ENCODE data around the gene ARHGAP25.
A peak's percentile ranks its signal among the peaks of the same experiment; 100 is the strongest.

The ARHGAP25 gene

DNA sequence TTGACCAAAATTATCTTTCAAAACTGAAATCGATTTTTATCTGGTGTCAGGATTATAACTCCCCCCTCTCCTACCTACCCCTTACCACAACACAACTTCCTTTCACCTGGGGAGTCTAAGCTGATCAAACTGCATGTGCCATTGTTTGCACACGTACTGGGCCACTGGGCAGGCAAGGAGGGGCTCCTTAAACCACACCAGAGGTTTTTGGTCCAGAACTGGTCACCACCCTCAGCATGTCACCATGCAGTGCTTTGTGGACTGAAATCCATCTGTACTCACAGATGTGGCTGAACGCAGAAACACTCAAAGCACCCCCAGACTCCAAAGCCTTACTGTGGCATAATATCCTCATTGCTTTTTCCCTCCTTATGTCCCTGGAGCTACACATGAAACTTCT, 13.9 kb upstream of the ARHGAP25 start:
- DNase-seq = no peak

DNA sequence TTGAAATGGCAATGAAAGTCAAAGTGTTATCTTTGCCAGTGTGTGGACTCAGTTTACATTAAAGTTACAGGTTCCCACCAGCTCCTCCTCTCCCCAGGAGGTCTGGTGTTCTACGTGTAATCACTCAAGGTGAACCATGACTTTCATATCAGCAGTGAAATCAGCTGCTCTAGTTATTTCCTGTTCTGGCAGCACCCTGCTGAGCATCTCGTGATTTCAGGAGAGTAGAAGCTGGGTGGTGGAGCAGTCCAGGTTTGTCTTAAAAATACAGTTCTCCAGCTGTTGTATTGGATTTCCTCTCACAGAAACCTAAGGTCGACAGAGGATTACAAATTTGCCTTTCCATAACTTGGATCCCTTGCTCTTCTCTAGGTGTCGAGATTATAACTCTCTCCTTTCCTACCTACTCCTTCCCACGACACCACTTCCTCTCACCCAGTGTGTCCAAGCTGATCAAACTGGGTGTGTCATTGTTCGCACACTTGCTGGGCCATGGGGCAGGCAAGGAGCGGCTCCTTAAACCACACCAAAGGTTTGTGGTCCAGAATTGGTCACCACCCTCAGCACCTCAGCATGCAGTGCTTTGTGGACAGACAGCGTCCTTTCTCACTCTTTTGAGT, 13.0 kb upstream of the ARHGAP25 start:
- DNase-seq = peak; percentile 55

DNA sequence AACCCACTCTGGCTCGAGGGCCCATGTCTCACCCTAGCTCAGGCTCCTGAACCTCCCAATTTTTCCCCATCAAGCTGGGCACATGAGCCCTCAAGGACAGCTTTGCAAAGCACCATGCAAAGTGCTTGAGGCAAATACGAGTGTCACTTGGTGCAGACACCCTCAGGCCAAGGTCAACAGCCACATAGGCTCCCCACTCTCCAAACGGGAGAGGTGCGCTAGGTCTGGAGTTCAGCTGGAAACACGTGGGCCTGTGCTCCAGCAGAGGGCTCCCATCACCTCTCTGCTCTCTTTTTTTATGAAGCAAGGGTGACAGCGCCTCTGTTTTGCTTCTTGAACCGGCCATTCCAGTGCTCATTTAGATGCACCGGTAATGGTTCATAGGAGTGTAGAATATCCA, 11.9 kb upstream of the ARHGAP25 start:
- no peak for DNase-seq

DNA sequence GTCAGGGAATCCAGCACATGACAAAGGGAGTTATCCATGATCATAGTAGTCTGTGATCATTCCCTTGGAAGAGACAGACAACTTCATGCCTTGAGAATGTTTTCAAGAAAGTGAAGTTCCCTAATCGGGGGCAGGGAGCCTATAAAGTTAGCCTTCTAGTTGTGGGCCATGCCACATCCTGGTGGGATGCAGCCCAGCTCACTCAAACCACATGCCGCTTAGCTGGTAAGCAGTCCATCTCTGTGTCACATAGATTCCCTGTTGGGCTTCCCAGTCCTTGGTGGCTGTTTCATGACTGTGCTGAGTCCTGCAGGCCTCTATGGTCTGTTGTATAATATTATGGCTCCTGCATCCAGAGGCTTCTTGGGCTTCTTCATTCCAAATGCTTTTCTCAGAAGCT, 11.4 kb upstream of the ARHGAP25 start:
- DNase-seq = no peak

DNA sequence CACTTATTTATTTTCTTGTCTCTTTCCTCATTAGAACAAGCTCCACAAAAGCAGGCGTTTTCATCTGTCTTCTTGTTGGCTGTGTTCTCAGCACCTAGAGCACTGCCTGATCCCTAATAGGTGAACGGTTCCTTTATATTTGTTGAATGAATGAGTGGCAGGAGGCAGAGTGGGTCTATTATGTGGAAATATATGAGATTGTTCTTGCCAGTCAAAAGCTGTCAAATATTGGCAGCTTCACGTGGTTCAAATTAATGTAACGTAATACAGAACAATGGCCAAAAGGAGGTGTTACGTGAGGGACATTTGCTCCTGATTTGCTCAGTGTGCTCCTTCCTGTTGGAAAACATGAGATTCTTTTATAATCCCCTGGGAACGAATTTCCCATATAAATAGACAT, 8.5 kb upstream of the ARHGAP25 start:
- no peak for DNase-seq

DNA sequence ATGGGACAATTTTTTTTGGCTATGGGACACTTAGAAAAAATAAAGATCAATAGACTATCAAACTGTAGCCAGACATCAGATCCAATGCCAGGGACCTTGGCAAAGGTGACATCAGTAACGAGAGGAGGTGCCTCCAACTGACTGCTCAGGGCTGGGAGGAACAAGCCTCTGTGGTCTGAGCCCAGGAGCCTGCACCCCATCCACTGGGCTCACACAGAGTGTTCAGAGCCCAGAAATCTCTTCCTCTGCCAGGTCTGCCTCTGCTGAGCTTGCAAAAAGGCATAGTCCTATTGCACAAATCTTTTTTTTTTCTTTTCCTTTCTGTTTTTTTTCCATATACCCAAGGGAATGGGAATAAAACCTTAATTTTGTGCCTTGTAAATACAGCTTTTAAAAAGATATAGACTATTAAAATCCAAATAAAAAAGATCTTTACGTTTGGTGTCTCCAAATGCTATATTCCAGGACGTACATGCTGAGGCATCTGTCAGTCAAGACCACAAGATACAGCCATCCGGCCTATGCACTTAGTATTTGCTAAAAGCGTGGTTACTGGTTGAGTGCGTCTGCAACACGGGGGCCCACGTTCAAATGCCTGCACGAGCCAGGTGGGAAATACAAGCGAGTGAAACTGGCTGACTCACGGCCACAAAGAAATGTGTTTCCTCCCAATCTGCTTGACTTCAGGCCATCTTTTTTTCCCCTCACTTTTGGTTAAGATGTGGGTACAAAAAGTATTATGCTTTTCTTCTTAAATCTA, 7.8 kb upstream of the ARHGAP25 start:
- no peak for DNase-seq

DNA sequence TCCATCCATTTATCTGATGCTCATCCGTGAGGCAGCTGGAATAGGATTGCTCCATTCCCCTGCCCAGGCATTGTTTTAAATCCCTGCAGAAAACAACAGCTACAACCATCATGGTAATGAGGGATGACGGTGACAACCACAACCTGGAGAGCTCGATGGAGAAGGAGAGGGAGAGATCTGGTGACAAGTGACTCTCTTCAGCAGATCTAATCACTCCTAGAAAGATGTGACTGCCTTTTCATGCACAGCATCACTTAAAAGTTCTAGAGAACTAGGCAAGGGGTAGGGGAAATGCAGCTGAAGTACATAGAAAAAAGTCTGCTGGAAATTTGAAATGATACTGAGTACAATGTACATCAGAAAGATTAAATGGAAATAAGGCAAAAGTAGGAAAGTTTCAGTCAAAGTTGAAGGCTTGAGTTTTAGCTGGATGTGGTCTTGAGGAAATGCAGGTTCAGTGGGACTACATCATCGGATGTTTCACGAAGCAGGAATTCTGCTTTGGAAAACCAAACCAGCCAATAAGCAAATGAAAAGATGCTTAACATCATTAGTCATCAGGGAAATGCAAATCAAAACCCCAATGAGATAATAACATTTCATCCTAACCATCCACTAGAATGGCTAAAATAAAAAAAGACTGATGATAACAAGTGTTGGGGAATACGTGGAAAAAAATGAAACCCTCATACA, 6.8 kb upstream of the ARHGAP25 start:
- no peak for DNase-seq

DNA sequence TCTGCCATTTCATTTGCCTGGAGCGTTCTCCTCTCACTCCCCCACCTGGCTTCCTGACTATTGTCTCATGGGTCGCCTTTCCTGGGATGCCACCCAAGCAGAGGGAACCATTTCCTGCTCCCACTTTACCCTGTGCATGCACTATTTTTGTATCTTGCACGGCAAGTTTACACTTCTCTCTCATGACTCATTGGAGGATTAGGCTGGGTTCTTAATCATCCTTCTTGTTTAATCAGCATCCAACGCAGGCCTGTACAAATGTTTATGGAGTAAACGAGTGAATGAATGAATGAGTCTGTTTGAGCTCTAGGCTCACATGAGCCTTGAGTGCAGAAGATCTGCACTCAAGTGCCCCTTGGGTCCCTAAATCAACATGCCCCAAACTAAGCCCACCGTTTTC, 3.8 kb upstream of the ARHGAP25 start:
- peak; percentile 56 for DNase-seq

DNA sequence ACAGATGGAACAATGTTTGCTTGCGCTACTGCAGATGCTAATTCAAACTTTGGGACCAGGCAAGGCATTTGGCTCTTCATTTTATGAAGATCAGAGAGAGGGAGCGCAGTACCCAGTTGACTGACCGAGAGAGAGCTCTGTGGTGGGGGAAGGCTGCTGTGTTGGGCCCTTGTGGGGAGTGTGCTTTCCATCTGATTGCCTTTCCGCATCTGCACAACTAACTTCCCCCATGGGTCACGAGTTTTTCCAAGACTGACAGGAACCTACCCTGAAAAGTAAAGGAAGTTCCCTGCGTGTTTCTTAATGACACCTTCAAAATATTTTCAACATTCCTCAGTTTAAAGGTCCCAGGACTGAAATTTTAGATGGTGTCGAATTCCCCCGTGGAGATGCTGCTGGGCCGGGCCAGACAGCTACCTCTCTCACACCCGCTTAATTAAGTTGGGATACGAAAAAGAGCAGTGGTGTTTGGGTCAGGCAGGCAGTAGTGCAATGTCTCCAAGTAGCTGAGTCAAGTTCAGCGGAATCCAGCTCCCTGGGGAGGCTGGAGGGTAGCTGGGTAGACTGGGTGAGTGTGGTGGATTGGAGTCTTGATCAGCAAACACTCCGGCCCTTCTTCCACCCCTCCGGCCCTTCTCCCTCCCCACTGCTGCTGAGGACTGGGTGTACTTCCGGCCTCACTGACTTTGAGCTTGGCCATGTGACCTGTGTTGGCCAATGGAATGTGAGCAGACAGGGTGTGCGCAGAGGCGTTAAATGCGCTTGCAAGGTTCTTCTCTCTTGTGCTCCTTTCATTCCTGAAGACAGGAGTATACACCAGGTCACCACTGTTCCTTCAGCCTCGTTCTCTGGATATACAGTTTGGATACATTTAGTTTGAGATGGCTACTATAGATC, 2.3 kb upstream of the ARHGAP25 start:
- DNase-seq = no peak

DNA sequence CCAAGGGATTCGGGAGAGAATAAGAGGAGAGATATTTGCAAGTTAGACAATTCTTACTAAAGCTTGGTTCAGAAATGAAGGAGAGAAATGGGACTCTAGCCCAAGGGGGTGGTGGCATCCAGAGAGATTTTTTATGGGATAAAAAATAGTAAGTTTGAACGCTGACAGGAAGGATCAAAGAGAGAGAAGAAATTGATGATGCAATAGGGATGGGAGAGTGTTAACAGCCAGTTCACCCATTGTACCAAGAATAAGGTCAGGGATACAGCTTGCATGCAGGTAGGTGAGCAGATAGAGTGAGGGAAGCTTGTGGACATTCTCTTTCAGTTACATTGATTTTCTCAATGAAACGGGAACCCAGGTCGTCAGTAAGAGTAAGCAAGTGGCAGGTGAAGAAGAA, 1.2 kb upstream of the ARHGAP25 start:
- DNase-seq = no peak

DNA sequence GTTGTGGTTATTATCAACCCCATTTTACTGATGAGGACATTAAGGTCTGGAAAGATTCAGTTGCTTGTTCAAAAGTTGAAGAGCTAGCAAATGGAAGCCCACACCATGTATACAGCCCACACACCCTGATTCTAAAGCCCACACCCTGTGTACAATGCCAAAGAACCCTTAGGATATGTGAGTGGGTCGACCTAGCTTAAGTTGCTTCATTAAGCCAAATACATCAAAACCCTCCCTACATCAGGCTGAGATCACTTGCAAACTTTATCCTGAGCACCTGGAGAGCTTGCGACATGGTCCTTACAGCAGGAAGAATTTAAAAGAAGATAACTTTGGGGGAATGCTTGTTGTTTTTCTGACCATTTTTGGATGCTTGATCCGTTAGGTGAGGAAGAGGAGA, 435 bp upstream of the ARHGAP25 start:
- DNase-seq = no peak

DNA sequence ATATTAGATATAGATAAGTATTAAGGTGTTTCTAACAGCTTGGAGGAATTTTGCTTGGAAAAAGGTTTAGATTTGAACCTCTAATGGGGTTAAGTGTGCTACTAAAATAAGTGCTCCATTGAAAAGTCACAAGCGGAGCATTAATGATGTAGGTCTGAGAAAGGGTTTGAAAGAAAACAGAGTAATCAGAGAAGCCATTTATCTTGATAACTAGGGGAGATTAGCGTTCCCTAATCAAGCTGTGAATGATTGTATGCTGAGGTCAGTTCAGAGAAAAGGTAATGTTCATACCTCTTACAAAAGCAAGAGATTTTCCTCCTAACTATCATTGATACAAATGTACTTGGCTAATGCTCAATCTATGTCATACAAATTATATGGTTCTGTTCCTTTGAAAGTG, 1.5 kb downstream of the ARHGAP25 start:
- DNase-seq = no peak

DNA sequence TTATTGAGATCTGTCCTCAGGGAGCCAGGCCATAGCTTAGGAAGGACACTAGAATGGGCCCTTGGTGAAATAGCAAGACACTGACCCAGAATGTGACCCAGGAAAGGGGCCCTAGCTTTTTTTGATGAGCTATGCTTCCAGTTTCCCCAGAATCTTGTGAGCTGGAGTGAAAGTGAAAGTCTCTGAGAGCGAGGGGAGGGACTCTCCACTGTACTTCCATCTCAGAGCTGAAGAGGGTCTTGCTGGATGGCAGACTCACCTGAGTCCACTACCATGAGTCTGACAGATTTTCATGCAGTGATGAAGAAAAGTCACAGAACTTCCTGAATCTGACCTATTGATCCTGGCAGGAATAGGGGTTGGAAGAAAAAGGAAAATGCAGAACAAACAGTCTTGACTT, 3.1 kb downstream of the ARHGAP25 start:
- no peak for DNase-seq

DNA sequence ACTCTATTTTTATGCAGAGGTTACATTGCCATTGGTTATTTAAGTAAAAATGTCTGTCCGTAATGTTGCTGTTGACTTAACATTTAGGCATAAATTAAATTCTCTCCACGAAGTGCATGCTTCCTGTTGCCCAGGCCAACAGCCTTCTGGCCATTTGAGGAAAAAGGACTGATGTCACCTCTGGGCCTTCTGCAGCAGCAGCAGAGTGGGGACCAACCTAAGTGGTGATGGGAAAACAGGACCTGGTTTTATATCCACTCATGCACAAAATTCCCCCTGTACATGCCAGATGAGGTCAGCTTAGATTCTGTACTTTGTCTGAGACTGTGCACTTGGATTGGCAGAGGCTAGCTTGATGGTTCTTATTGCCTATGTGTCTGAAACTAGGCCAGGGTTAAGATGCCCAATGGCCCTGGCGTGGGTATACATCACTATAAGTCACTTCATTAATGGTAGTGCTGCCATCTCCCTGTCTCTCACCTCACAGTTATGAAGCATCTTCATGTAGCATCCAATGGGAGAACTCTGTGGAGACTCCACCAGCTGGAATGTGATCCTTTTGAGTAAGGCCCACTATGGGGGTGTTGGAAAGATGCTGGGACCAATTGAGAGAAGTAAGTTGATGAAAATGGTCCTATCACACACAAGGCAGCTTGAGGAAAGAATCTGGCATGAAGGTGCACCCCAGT, 4.4 kb downstream of the ARHGAP25 start:
- no peak for DNase-seq

DNA sequence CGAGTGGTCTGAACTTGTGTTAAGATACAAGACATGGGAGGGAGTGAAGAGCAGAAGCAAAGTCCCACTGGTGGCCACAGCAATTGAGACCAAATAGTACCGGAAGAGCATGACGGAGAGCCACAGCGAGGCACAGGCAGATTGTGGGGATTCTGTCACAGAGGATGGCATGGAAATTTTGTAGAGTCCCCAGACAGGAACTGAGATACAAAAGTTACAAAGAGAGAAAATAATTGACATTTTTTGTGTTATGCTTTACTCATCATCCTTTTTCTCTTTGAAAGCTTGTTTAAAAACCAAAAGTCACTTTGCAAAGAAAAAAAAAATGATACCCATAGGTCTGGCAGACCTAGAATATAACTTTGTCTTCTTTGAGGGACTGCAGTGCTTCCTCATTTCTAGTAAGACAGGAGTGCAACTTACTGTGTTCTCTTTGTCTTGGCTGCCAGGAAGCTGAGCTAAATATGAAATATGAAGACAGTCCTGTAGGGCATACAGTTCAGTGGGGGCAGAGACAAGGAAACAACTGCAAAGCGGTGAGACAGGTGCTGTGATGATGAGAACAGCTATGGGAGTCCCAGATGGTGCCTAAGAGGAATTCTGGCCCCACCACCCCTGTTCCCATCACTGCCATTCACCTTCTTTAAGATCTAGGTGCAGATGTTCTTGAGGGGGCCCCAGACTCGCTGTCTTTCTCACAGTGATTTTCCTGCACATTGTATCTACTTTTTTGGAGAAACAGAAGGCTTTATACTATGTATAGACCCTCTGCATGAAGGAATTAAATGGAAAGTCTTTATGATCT, 5.2 kb downstream of the ARHGAP25 start:
- DNase-seq = no peak

DNA sequence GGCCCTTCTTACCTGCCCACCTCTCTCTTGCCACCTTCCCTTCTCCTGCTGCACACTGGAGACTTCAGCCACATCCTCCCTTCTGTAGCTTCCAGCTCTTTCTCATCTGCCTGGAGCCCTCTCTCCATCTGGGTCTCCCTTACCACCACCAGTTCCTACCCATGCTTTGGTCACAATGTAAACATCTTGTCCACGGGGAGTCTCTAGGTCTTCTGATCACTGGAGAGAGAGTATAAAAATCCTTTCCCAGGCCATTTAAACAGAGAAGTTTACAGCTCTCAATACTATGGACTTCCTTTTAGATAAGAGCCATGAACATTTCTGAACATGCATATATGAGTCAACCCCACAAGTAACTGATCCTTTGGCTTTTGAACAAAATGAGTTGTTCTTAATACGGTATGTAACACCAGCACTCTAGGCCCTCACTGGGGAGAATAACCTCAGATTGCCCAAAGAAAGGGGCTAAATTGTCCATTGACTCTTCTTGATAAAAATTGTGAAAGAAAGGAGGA, 5.8 kb downstream of the ARHGAP25 start:
- no peak for DNase-seq

DNA sequence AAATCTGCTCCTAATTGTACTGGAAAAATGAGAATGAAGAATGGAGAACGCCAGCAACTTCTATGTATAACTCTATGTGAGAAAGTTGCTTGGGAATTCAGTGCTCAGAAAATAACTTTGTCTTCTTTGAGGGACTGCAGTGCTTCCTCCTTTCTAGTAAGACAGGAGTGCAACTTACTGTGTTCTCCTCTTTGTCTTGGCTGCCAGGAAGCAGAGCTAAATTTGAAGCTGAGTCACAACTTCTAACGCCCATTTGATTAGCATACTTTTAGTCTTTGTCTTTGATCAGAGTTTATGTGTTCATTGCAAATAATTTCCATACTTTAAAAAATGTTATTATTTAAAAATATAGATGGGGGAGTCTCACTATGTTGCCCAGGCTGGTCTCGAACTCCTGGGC, 6.6 kb downstream of the ARHGAP25 start:
- no peak for DNase-seq

DNA sequence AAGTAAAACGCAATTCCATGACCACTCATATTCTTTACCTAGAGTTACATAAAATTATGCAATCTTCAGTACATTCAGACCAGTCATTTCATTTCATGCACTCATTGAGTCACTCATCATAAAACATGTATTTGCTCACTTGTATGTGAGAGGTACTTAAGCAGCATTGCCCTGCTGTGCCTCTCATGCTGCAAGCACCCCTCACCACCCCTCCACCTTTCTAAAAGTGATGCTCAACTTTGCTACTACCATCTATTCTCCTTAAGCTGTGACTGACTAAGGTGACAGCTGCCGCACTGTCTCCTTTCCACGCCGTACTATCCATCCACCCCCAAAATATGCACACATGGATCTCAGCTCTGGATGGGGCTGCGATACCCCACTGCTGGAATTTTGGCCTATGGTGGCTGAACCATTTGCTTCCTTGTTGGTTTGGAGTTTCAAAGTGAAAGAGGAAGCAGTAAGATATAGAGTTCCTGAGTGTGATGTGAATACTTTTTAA, 7.2 kb downstream of the ARHGAP25 start:
- DNase-seq = no peak

DNA sequence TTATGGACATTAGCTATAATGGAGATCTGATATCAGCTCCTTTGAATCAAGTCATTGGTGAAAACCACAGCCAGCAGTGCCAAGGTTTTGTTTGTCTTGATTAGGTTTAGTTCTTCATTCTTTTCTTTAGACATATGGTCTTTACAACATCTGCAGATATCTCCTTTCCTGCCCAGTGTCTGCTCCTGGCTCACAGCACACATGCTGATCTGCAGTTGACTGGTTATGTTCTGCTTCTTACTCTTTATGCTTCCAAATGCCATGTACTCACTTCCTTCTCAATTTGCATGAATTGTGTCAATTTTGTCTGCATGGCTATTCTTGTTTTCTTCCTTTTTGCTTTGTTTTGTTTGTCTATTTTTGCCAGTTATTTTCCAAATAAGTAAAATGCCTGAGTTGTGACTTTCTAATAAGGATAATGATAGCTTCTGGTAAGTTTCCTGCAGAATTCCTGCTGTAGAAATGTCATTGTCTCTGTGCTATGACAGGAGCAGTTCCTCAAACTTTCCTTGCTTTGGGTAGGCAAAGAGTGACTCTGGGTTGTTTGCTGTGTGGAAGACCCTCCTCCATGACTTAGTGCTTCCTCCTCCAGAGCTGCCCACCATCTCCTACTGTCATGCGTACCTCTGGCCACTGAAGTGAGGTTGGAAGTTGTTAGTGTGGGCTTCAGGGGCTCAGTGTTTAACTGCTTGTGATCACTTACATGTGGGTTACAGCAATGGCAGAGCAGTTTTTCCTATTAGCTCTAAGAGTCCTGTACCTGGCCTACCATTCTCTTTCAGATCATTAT, 8.2 kb downstream of the ARHGAP25 start:
- no peak for DNase-seq

DNA sequence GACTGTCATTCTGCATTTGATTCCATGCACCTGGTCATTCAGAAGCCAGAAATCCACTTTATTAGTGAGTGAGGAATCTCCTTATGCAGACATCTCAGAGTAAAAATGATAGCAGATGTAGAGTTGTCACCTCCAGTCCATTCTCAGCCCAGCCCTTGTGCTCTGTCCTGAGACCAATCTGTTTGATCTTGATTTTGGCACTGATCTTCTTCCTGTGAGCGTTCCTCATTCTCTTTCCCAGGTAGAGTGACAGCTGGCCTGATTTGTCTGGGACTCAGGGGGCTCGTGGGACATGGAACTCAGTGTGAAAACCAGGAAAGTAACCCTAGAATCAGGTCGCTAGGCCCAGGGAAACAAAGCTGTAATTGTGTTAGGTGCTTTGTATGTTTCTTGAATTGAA, 8.9 kb downstream of the ARHGAP25 start:
- no peak for DNase-seq
